H9 (cell line): ENCODE measurements around the gene GIPC1. TPM values are rescaled to one million over a fixed set of nuclear protein-coding genes. Genes with fewer than 3 reads are reported as not detected.

Experiments
- DNase-seq: peaks from one replicate; pipeline ENCODE4 v3.0.0-alpha.2; 2017
- H2AFZ ChIP-seq: one replicate; pipeline ENCODE4 v1.6.1; 2013; ENCODE audit warnings: mild to moderate bottlenecking, low read length, control low read depth, moderate library complexity
- H2AK5ac ChIP-seq: 2 replicates; pipeline ENCODE4 v1.6.1; 2013; ENCODE audit warnings: low read length, control low read depth, mixed read lengths; ENCODE audit not compliant: insufficient read length
- H2BK120ac ChIP-seq: one replicate; pipeline ENCODE4 v1.6.1; 2013; ENCODE audit warnings: low read depth, mild to moderate bottlenecking, low read length, control low read depth, inconsistent platforms; ENCODE audit not compliant: poor library complexity, severe bottlenecking
- H2BK12ac ChIP-seq: 2 replicates; pipeline ENCODE4 v1.6.1; 2013; ENCODE audit warnings: low read length, control low read depth, mixed read lengths, low read depth; ENCODE audit not compliant: insufficient read length
- H2BK15ac ChIP-seq: 2 replicates; pipeline ENCODE4 v1.6.1; 2013; ENCODE audit warnings: low read depth, low read length, control low read depth
- H2BK20ac ChIP-seq: one replicate; pipeline ENCODE4 v1.6.1; 2013; ENCODE audit warnings: low read depth, mild to moderate bottlenecking, low read length, control low read depth, inconsistent platforms; ENCODE audit not compliant: poor library complexity, severe bottlenecking
- H2BK5ac ChIP-seq: 2 replicates; pipeline ENCODE4 v1.6.1; 2013; ENCODE audit warnings: low read length, control low read depth, mixed read lengths; ENCODE audit not compliant: insufficient read length
- H3K14ac ChIP-seq: 2 replicates; pipeline ENCODE4 v1.6.1; 2013; ENCODE audit warnings: low read length, control low read depth; ENCODE audit not compliant: insufficient read depth
- H3K18ac ChIP-seq: 2 replicates; pipeline ENCODE4 v1.6.1; 2013; ENCODE audit warnings: low read depth, mild to moderate bottlenecking, mixed read lengths, low read length, control low read depth; ENCODE audit not compliant: insufficient read length
- H3K23ac ChIP-seq: 2 replicates; pipeline ENCODE4 v1.6.1; 2013; ENCODE audit warnings: low read length, control low read depth, mixed read lengths, low read depth; ENCODE audit not compliant: insufficient read length
- H3K23me2 ChIP-seq: 2 replicates; pipeline ENCODE4 v1.6.1; 2013; ENCODE audit warnings: low read depth, mild to moderate bottlenecking, mixed read lengths, low read length, control low read depth; ENCODE audit not compliant: insufficient read length, poor library complexity, severe bottlenecking
- H3K27ac ChIP-seq: 2 replicates; pipeline ENCODE4 v1.5.1; 2013; ENCODE audit warnings: low read length, control low read depth, mixed read lengths, low read depth; ENCODE audit not compliant: insufficient read length
- H3K27me3 ChIP-seq: 2 replicates; pipeline ENCODE4 v1.6.1; 2013; ENCODE audit warnings: low read length, control low read depth, inconsistent platforms; ENCODE audit not compliant: insufficient read depth
- H3K4ac ChIP-seq: 2 replicates; pipeline ENCODE4 v1.6.1; 2013; ENCODE audit warnings: low read depth, mild to moderate bottlenecking, control low read depth, inconsistent platforms, low read length, moderate library complexity
- H3K4me1 ChIP-seq: 2 replicates; pipeline ENCODE4 v1.6.1; 2013; ENCODE audit warnings: low read length, control low read depth, inconsistent platforms; ENCODE audit not compliant: insufficient read depth
- H3K4me2 ChIP-seq: 2 replicates; pipeline ENCODE4 v1.6.1; 2013; ENCODE audit warnings: low read length, control low read depth, mixed read lengths; ENCODE audit not compliant: insufficient read length, insufficient read depth
- H3K56ac ChIP-seq: 2 replicates; pipeline ENCODE4 v1.6.1; 2013; ENCODE audit warnings: low read depth, mild to moderate bottlenecking, mixed read lengths, low read length, control low read depth; ENCODE audit not compliant: insufficient read length
- H3K79me1 ChIP-seq: 2 replicates; pipeline ENCODE4 v1.6.1; 2013; ENCODE audit warnings: low read depth, mild to moderate bottlenecking, moderate library complexity, low read length, control low read depth, inconsistent platforms; ENCODE audit not compliant: insufficient read depth, poor library complexity, severe bottlenecking
- H3K79me2 ChIP-seq: 2 replicates; pipeline ENCODE4 v1.6.1; 2013; ENCODE audit warnings: low read length, control low read depth, inconsistent platforms; ENCODE audit not compliant: insufficient read depth
- H3K9ac ChIP-seq: 2 replicates; pipeline ENCODE4 v1.6.1; 2013; ENCODE audit warnings: low read length, control low read depth, mixed read lengths; ENCODE audit not compliant: insufficient read length; ENCODE audit errors: extremely low read depth
- H3K9me3 ChIP-seq: one replicate; pipeline ENCODE4 v1.6.1; 2013; ENCODE audit warnings: low read depth, low read length, inconsistent platforms; ENCODE audit not compliant: control insufficient read depth
- H3T11ph ChIP-seq: one replicate; pipeline ENCODE4 v1.6.1; 2013; ENCODE audit warnings: mild to moderate bottlenecking, low read length, control low read depth, inconsistent platforms
- H4K20me1 ChIP-seq: one replicate; pipeline ENCODE4 v1.6.1; 2013; ENCODE audit not compliant: control insufficient read depth, insufficient read length, insufficient read depth
- H4K5ac ChIP-seq: 2 replicates; pipeline ENCODE4 v1.6.1; 2013; ENCODE audit warnings: low read depth, mild to moderate bottlenecking, mixed read lengths, low read length, control low read depth; ENCODE audit not compliant: insufficient read length
- H4K8ac ChIP-seq: replicated peaks from 2 replicates; pipeline ENCODE4 v1.6.1; 2013; ENCODE audit warnings: low read length, control low read depth, mixed read lengths, low read depth; ENCODE audit not compliant: insufficient read length
- H4K91ac ChIP-seq: 2 replicates; pipeline ENCODE4 v1.6.1; 2013; ENCODE audit warnings: low read depth, mild to moderate bottlenecking, moderate library complexity, mixed read lengths, low read length, control low read depth; ENCODE audit not compliant: insufficient read length
- H3K27ac Mint-ChIP-seq, 3 experiments: 2 replicates in 2 of 3; 3 replicates in 1 of 3; pipeline ENCODE4 v1.8.0; 2020 to 2021; ENCODE audit warnings: mixed read lengths in 3 of 3, mild to moderate bottlenecking in 1 of 3, moderate library complexity in 1 of 3
- H3K27me3 Mint-ChIP-seq: 2 replicates; pipeline ENCODE4 v1.8.0; 2021; ENCODE audit warnings: low read depth, mild to moderate bottlenecking, moderate library complexity, mixed read lengths
- H3K36me3 Mint-ChIP-seq, 3 experiments: 2 replicates in 2 of 3; 3 replicates in 1 of 3; pipeline ENCODE4 v1.8.0; 2020 to 2021; ENCODE audit warnings: low read depth in 3 of 3, mixed read lengths in 3 of 3; ENCODE audit not compliant: insufficient read depth in 1 of 3
- H3K4me1 Mint-ChIP-seq, 2 experiments: 2 replicates each; pipeline ENCODE4 v1.8.0; 2020; ENCODE audit warnings: mixed read lengths in 2 of 2
- H3K4me3 Mint-ChIP-seq, 2 experiments: 2 replicates in 1 of 2; 3 replicates in 1 of 2; pipeline ENCODE4 v1.8.0; 2020 to 2021; ENCODE audit warnings: mild to moderate bottlenecking in 2 of 2, mixed read lengths in 2 of 2, moderate library complexity in 1 of 2
- H3K9me3 Mint-ChIP-seq, 2 experiments: 2 replicates in 1 of 2; 3 replicates in 1 of 2; pipeline ENCODE4 v1.8.0; 2020; ENCODE audit warnings: mild to moderate bottlenecking in 2 of 2, mixed read lengths in 2 of 2, moderate library complexity in 1 of 2
- CTCF ChIP-seq: fragments of 200-600 bp; sonication (generic); conservative IDR thresholded peaks from 3 replicates; pipeline ENCODE4 v1.8.0; 2021; ENCODE audit warnings: antibody characterized with exemption, mild to moderate bottlenecking
- WGBS: extraction: QIAGEN DNeasy Blood & Tissue Kit; methylation state at CpG from one replicate; pipeline ENCODE4 v1.1.7; 2013; ENCODE audit warnings: missing lambda C conversion rate, low lambda C conversion rate, mixed read lengths; ENCODE audit not compliant: insufficient read length; ENCODE audit errors: extremely low coverage; 5-methylcytosine and 5-hydroxymethylcytosine counted together
- total RNA-seq: library from RNA; stranded (reverse); gene quantifications from 2 replicates; pipeline ENCODE4 v1.2.1, GENCODE V29; 2021

Gene GIPC1
- total RNA-seq, 1 experiment from 2014 or later = 70.6 TPM

GRCh38 chr19:14467816-14468215, 28.1 kb downstream of the GIPC1 start:
- H3K4me1 ChIP-seq = no peaks in the 10 kb centered on the region
- TF ChIP-seq CTCF = peak; percentile 22; the same call in 2 of the 3 replicates
- no peak overlapping the region for H3K18ac ChIP-seq
- peaks cover 5% of the 10 kb centered on the region for H3K23me2 ChIP-seq
- no peak overlapping the region for H4K5ac ChIP-seq
- no peak overlapping the region for H2BK15ac ChIP-seq
- H3K14ac ChIP-seq = no peak overlapping the region
- no peak overlapping the region for H4K8ac ChIP-seq
- no peak for DNase-seq
- Mint-ChIP-seq H3K27me3 (peaks cover 2% of the 10 kb centered on the region; the same call in 1 of the 2 replicates), H3K27ac (no peak overlapping the region), H3K36me3 (peaks cover 14 to 59% (median 58%) of the 10 kb centered on the region in 3 experiments; a peak in 6 of 7 replicates), H3K4me3 (no peak overlapping the region), H3K9me3 (no peaks in the 10 kb centered on the region), H3K4me1 (peaks cover 5 to 6% of the 10 kb centered on the region in 2 experiments; a peak in 3 of 4 replicates)
- no peak overlapping the region for H2AK5ac ChIP-seq
- no peak overlapping the region for H3K27ac ChIP-seq
- no peak overlapping the region for H3T11ph ChIP-seq
- no peak overlapping the region for H2AFZ ChIP-seq
- H3K27me3 ChIP-seq = no peaks in the 10 kb centered on the region
- no peaks in the 10 kb centered on the region for H3K79me1 ChIP-seq
- H3K79me2 ChIP-seq = no peaks in the 10 kb centered on the region
- no peak overlapping the region for H3K9ac ChIP-seq
- H2BK12ac ChIP-seq = no peak overlapping the region
- H2BK120ac ChIP-seq = no peak overlapping the region
- H4K91ac ChIP-seq = no peak overlapping the region
- H3K9me3 ChIP-seq = no peaks in the 10 kb centered on the region
- H3K56ac ChIP-seq = no peak overlapping the region
- H2BK5ac ChIP-seq = no peak overlapping the region
- H2BK20ac ChIP-seq = no peak overlapping the region
- no CpG with 5 or more reads among the region's 9 CpGs for whole genome bisulfite sequencing
- no peak overlapping the region for H3K4me2 ChIP-seq
- no peak overlapping the region for H3K4ac ChIP-seq
- H4K20me1 ChIP-seq = no peaks in the 10 kb centered on the region
- no peak overlapping the region for H3K23ac ChIP-seq
